Stimulated activated CD4-positive, alpha-beta T cell treated with anti-CD3 and anti-CD28 coated beads, Interleukin-4, amount 100 ng/mL, for 24 hours (primary cell): ENCODE measurements around the gene CPB1.

Experiments used
- DNase-seq: peaks from one replicate; pipeline ENCODE4 v3.0.0-alpha.2; 2020

Gene CPB1

GRCh38 chr3:148833223-148833622 lies 5.6 kb downstream of the CPB1 start:
- no peak for DNase-seq

GRCh38 chr3:148839805-148840204 lies 12.2 kb downstream of the CPB1 start:
- no peak for DNase-seq

- no peak for DNase-seq
These were observed 12.8 kb downstream of the CPB1 start for GRCh38 chr3:148840451-148840850.

GRCh38 chr3:148845756-148846395 lies 18.3 kb downstream of the CPB1 start:
- no peak for DNase-seq

GRCh38 chr3:148847351-148847750 lies 19.7 kb downstream of the CPB1 start:
- no peak for DNase-seq

GRCh38 chr3:148848410-148848809 lies 20.8 kb downstream of the CPB1 start:
- DNase-seq: no peak

GRCh38 chr3:148852271-148852992 lies 24.8 kb downstream of the CPB1 start:
- DNase-seq: no peak

GRCh38 chr3:148853076-148853475 lies 25.5 kb downstream of the CPB1 start:
- no peak for DNase-seq

- no peak for DNase-seq
These were observed 26.4 kb downstream of the CPB1 start for GRCh38 chr3:148854061-148854460.

GRCh38 chr3:148856384-148856783 lies 28.8 kb downstream of the CPB1 start:
- no peak for DNase-seq

- no peak for DNase-seq
These were observed 29.7 kb downstream of the CPB1 start for GRCh38 chr3:148857316-148857715.

GRCh38 chr3:148861277-148861869 lies 33.8 kb downstream of the CPB1 start:
- no peak for DNase-seq

- DNase-seq: no peak
These were observed 35.7 kb downstream of the CPB1 start for GRCh38 chr3:148863297-148863696.

- no peak for DNase-seq
These were observed 36.2 kb downstream of the CPB1 start for GRCh38 chr3:148863814-148864213.

GRCh38 chr3:148865049-148865448 lies 37.4 kb downstream of the CPB1 start, which contains the start of gene CPA3:
TSS of gene CPA3 (plus strand) at chr3:148865296. CDS start at chr3:148865308, 12 bp downstream.
- no peak for DNase-seq

GRCh38 chr3:148866261-148866660 lies 38.6 kb downstream of the CPB1 start:
- DNase-seq: no peak

- DNase-seq: no peak
These were observed 45.8 kb downstream of the CPB1 start for GRCh38 chr3:148873270-148873927.

GRCh38 chr3:148873977-148874376 lies 46.4 kb downstream of the CPB1 start:
- no peak for DNase-seq

GRCh38 chr3:148878095-148878494 lies 50.5 kb downstream of the CPB1 start:
- no peak for DNase-seq

GRCh38 chr3:148879256-148879655 lies 51.6 kb downstream of the CPB1 start:
- DNase-seq: no peak

GRCh38 chr3:148880681-148881080 lies 53.1 kb downstream of the CPB1 start:
- DNase-seq: no peak

GRCh38 chr3:148881286-148881685 lies 53.7 kb downstream of the CPB1 start:
- DNase-seq: no peak

- DNase-seq: no peak
These were observed 54.7 kb downstream of the CPB1 start for GRCh38 chr3:148882288-148882687.

GRCh38 chr3:148883163-148883562 lies 55.6 kb downstream of the CPB1 start:
- DNase-seq: no peak
